SK-N-DZ (cell line): ENCODE results near the gene CAMK2D.
A peak's percentile ranks its signal among the peaks of the same experiment; 100 is the strongest.

Source experiments
- DNase-seq: peaks from one replicate; pipeline ENCODE4 v3.0.0-alpha.2; 2015; ENCODE audit warnings: low spot score

Gene CAMK2D

GRCh38 chr4:113638562-113638832, 123.0 kb downstream of the CAMK2D start:
- no peak for DNase-seq

GRCh38 chr4:113637823-113638561, 123.5 kb downstream of the CAMK2D start:
- no peak for DNase-seq

- no peak for DNase-seq
These were observed 124.2 kb downstream of the CAMK2D start for GRCh38 chr4:113637363-113637762.

DNA sequence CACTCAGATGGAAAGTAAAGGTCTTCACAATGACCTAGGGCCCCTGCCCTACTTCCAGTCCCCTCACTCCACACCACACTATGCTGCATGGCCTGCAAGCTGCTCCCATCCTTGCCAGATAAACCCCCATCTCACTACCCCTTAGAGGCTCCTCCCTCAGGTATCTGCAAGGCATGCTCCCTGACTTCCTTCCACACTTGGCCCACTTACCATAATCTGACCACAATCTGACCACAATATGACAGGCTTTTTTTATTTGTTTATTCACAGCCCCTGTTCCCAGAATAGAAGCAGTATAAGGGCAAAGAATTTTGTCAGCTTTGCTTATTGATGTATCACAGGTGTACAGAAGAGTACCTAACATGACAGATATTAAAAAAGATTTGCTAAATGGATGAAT, 124.7 kb downstream of the CAMK2D start:
- no peak for DNase-seq

DNA sequence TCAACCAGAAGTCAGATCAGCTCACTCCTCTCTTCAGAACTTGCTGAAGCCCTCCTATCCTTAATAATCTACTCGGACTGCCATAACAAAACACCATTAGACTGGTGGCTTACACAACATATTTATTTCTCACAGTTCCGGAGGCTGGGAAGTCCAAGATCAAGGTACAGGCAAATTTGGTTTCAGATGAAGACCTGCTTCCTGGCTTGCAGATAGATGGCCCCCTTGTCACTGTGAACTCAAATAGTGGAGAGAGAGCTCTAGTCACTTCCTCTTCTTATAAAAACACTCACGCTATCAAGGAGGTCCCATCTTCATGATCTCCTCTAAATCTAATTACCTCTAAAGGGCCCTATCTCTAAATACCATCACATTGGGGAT, 125.1 kb downstream of the CAMK2D start:
- no peak for DNase-seq

DNA sequence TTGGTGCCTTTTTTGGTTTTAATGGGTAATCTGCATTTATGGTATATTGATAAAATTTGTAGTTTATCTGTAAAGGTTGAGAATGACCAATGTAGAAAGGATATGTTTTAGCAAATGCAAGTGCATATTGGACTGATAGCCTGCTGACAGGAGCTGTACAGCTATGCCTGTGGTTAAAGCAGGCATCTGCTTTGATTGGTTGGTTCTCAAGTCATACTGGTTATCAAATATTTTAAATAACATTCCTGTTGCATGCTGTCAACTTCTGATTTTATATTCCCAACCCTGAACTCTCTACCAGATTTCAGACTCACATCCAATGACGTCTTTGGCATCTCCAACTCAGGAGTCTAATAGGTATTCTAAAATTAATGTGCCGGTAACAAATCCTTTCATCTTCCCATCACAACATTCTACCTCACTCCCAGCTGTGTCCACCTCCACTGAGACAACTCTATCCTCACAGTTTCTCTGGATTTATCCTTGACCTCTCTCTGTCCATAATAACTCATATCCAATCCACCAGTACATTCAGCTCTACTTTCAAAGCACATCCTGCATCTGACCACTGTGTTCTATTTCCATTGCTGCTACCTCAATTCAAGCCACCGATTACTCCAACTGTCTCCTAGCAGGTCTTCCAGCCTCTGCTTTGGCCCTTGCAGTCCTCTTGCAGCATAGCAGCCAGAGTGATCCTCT, 125.7 kb downstream of the CAMK2D start:
- no peak for DNase-seq

- DNase-seq, result no peak
These were observed 127.2 kb downstream of the CAMK2D start for GRCh38 chr4:113634081-113634969.

DNA sequence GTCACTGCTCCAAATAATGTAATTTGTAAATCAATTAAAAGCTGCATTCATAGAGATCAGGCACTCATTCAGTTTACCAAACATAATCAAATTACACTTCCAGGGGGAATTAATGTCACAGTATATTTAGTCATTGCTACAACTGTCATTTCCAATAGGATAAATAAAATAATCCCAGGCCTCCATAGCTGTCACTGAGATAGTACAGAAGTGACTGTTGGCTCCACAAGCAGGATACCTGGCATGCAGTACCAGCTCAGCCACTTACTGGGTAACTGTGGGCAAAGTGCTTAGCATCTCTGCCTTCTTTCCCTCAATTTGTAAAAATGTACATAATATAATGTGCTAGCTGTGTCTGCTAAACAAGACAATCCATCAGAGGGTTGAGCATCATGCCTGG, 128.1 kb downstream of the CAMK2D start:
- peak; percentile 4 for DNase-seq

- DNase-seq, result no peak
These were observed 132.8 kb downstream of the CAMK2D start for GRCh38 chr4:113628711-113629110.

DNA sequence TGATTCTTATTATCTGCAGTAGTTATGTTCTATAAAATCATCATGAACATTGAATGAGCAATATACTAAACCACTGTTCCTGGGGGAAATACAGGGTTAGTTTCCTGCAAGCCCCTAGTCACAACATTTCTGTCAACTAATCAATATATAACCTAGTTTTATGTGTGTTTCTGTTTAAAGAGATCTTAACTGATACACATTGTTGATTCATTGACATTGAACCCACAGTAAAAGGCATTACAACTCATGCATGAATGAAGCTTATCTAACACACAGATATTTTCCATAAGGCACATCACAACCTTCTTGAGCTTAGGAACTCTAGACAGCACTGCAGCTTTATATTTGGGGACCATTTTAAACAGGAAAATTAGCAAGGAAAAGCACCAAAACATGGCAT, 134.2 kb downstream of the CAMK2D start:
- DNase-seq, result no peak

DNA sequence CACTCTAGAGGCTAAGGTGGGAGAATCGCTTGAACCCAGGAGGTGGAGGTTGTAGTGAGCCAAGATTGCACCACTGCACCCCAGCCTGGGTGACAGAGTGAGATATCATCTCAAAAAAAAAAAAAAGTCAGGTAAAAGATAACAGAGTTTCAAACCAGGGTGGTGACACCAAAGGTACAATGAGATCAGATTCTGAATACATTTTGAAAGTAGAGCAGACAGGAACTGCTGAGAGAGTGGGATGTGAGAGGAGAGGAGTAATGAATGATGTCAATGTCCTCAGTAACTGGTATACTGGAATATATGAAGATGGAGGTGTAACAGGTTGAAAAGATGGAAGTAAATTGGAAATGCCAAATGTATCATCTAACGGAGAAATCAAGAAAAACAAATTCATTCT, 135.6 kb downstream of the CAMK2D start:
- no peak for DNase-seq

GRCh38 chr4:113623274-113623894, 138.2 kb downstream of the CAMK2D start:
- no peak for DNase-seq

DNA sequence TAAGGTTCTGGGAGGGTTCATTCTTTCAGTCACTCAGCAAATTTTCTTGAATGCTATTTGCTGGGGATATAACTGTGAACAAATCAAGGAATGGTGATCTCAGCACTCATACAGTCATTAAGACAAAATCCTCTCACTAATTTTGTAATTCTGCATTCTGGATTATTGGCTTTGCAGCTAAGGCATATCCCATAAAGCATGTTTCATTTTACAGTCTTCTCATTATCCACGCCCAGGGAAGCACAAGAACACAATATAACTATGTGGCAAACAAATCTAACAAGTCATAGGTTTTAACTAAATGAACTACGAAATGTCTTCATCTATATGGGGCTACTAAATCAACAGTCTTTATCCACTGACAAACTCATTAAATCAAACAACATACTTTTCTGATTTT, 139.9 kb downstream of the CAMK2D start:
- no peak for DNase-seq

DNA sequence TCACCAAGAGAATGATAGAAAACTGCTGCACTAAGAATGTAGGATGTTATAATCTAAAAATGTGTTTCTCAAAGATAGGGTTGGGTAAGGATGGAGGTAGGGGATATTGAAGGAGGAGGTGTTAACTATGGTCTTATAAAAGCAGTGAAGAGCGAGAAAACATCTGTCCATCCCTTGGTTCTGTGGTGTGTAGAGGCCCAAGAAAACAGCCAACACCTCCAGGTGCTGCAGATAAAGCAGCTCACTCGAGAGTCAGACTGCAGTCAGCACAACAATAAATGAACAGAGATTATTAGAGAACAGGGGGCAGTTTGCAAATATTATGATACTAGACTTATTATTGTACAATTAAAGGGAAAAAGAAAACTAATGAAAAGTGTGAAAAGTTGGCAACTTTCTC, 141.5 kb downstream of the CAMK2D start:
- no peak for DNase-seq

GRCh38 chr4:113619526-113619925, 142.0 kb downstream of the CAMK2D start:
- no peak for DNase-seq

DNA sequence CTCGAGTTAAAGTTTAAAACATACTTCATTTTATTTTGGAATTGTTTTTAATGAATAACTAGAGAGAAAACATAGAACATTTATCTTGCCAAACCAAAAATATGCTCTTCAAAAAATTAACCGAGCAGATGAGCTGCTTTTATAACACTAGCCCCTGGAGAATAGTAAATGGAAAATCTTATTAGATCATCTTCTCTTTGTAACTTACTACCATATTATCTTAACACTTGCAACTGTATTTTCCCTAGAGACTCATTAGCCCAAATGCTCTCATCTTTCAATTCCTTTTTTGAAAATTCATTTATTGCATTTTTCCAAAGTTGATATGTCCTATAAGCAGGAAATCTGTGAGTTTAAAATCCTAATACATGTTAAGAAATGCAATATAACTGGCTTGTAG, 143.3 kb downstream of the CAMK2D start:
- DNase-seq, result no peak

DNA sequence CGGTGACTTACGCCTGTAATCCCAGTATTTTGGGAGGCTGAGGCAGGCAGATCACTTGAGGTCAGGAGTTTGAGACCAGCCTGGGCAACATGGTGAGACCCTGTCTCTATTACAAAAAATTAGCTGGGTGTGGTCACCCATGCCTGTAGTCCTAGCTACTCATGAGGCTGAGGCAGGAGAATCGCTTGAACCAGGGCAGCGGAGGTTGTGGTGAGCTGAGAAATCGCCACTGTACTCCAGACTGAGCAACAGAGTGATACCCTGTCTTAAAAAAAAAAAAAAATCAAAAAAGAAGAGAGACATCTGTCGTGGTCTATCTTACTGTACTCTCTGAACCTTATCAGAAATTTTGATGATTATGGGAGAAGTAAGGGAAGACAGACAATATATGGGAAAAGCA, 144.3 kb downstream of the CAMK2D start:
- DNase-seq, result no peak

DNA sequence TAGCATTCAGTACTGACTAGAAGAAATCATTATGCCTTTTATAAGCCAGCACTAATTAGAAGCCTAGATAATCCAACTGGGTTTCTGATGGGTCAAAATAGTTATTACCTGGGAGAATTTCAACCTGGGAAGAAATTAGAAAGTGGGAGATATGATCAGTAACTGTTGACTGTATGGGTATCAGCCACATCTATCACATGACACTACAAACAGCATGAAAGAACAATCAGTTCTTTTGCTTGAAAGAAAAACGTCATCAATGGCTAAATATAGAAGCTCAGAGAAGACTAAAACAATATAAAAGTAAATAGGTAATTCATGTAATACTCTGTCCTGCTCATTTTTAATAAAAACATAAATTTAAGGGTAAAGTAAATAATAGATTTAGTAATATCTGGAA, 145.1 kb downstream of the CAMK2D start:
- no peak for DNase-seq

DNA sequence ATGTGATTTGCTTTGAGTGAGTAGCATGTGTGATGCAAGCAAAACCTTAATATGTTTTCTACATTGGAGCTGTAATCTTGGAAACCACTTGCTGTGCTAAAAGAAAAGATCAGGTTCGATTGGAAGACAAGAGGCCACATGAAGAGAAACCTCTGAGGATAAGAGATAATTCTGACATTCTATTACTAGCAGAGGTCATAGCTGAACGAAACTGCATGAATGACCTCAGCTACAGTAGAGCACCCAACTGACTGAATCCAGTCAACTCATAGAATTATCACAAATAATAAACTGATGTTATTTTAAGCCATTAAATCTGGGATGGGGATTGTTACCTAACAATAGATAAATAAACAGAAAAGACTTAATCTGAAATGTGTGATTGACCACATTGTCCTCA, 147.1 kb downstream of the CAMK2D start:
- no peak for DNase-seq

DNA sequence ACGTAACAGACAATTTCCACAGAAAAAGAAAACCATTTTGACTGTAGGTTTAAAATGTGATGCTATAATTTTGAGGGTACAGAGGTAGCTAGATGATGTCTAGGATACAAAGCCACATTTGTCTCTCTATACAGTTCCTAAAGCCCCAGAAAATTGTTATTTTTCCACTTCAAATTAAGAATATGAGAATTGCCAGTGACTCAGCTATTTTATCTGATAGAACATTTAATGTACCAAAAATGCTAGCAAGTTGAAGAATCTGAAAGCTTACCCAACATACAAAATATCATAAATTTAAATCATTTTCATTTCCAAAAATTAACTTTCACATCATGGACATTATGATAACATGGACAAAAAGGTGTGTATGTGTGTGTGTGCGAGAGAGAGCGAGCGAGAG, 148.0 kb downstream of the CAMK2D start:
- no peak for DNase-seq

GRCh38 chr4:113610537-113610936, 151.0 kb downstream of the CAMK2D start:
- no peak for DNase-seq

DNA sequence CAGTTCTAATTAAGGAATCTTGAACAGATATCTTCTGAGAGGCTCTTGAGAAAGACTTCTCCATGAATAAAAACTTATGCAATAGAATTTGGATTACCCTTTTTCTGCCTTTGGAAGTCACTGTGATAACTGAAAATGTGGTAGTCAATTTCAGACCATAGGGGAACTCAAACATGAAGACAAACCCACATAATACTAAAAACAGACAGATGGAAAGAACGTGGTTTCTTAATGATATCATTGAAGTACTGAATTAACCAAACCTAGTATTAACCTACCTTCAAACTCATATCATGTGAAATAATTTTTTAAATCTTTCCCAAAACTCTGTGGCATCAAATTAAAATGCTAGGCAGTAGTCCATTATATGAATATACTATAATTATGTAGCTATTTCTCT, 153.5 kb downstream of the CAMK2D start:
- DNase-seq, result no peak
